Astrocyte of the spinal cord (primary cell): ENCODE results near the gene C10orf62.

Experiments used
- DNase-seq: peaks from one replicate; pipeline ENCODE4 v3.0.0; 2011; ENCODE audit warnings: low read depth, low spot score
- H3K4me3 ChIP-seq: 2 replicates; pipeline ENCODE4 v1.5.1; 2011; ENCODE audit warnings: low read depth, mild to moderate bottlenecking, low read length, moderate library complexity
- CTCF ChIP-seq: IDR thresholded peaks from 2 replicates; pipeline ENCODE4 v1.5.1; 2012; ENCODE audit warnings: low read depth, mild to moderate bottlenecking, low read length, inconsistent platforms
- in situ Hi-C: cut with HindIII; loops from 2 replicates; pipeline ENCODE4 v1.10.0; 2017; ENCODE audit warnings: low sequenced_read_pairs

C10orf62 gene

DNA sequence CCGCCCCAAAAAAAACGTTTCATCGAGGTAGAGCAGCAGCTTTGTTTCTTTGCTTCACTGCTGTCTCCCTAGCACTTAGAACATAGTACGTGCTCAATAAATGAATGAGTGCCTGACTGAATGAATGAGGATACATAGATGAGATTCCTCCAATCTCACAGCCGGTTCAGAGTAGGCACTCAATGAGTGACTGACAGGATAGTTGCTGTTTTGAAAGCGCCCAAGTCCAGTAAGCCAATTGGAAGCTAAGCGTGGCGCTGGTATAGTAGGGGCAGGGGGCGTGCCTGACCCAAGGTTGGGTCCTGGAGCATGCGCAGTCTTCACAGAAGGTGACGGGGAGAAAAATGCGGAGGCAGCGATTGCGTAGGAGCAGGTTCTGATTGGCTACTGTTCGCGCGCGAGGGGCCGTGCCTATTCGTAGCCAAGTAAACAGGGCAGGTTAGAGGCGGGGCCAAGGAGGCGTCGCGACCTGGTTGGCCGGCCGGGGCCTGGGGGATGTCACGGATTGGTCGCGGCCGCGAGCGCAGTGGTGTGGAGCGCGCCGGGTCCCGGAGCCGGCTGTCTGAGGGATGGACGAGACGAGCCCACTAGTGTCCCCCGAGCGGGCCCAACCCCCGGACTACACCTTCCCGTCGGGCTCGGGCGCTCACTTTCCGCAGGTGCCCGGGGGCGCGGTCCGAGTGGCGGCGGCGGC, 50.8 kb downstream of the C10orf62 start, which contains the start of gene PI4K2A:
TSS of gene PI4K2A (plus strand) at position 498 of the 694 bp plus-strand sequence. CDS start at position 570, 72 bp downstream.
- peak within 1 kb of the TSS; percentile 86 for H3K4me3 ChIP-seq
- DNase-seq: peak; percentile 99
- in situ Hi-C loops: no loop called here
- TF ChIP-seq CTCF: no peak
